ENCODE measurements around the gene FAM222B.

DNA sequence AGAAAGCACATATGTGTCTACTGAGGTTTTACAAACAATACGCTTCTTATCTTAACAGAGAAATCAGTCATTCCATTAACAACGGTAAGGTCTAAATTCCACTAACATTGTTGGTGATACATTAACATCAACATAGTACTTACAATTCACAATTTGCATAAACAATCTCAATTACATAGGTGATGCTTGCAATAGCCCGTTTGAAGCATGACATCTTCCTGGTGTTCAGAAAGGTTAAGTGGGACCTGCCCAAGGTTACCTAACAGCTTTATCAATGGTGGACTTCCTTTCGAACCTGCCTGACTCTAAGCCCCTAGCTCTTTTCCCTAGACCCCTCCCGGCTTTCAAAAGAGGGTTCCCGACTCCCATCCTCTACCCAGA lies 699 bp downstream of the FAM222B start:
- TF ChIP-seq POLR2A (IDR thresholded peaks at IDR 0.05; ENCODE audit: low read length) (peak; percentile 23), GATA1 (IDR thresholded peaks at IDR 0.05; ENCODE audit: low read depth, low read length) (no peak)

Data from erythroblast (primary cell).